Mesenchymal stem cell (in vitro differentiated cells and primary cell): Measurements from ENCODE around the gene PNPLA2.

Experiments used
- DNase-seq: peaks from one replicate; pipeline ENCODE4 v3.0.0-alpha.2; 2013
- H2AFZ ChIP-seq: one replicate; pipeline ENCODE4 v1.6.1; 2013; ENCODE audit warnings: low read depth, mild to moderate bottlenecking, control low read depth, inconsistent platforms, low read length, moderate library complexity
- H2AK5ac ChIP-seq: 2 replicates; pipeline ENCODE4 v1.6.1; 2013; ENCODE audit warnings: low read length, moderate library complexity, mild to moderate bottlenecking, inconsistent platforms; ENCODE audit not compliant: severe bottlenecking
- H2BK120ac ChIP-seq: one replicate; pipeline ENCODE4 v1.6.1; 2013; ENCODE audit warnings: low read depth, mild to moderate bottlenecking, inconsistent platforms, low read length, moderate library complexity
- H2BK12ac ChIP-seq, 2 experiments: one replicate each; pipeline ENCODE4 v1.6.1; 2013; ENCODE audit warnings: inconsistent platforms in 2 of 2, low read length in 2 of 2, mild to moderate bottlenecking in 2 of 2, moderate library complexity in 2 of 2, control low read depth in 1 of 2
- H2BK15ac ChIP-seq: one replicate; pipeline ENCODE4 v1.6.1; 2013; ENCODE audit warnings: mild to moderate bottlenecking, low read depth, inconsistent platforms; ENCODE audit not compliant: poor library complexity, severe bottlenecking
- H2BK5ac ChIP-seq: 2 replicates; pipeline ENCODE4 v1.6.1; 2013; ENCODE audit warnings: low read depth, mild to moderate bottlenecking, low read length, control low read depth, inconsistent platforms; ENCODE audit not compliant: poor library complexity, severe bottlenecking
- H3K14ac ChIP-seq, 2 experiments: one replicate each; pipeline ENCODE4 v1.6.1; 2013; ENCODE audit warnings: inconsistent platforms in 2 of 2, low read length in 2 of 2, control low read depth in 1 of 2, mild to moderate bottlenecking in 1 of 2, moderate library complexity in 1 of 2
- H3K18ac ChIP-seq, 2 experiments: one replicate each; pipeline ENCODE4 v1.6.1; 2013; ENCODE audit warnings: inconsistent platforms in 2 of 2, low read length in 2 of 2, control low read depth in 1 of 2, low read depth in 1 of 2, mild to moderate bottlenecking in 1 of 2
- H3K23ac ChIP-seq, 2 experiments: one replicate each; pipeline ENCODE4 v1.6.1; 2013; ENCODE audit warnings: inconsistent platforms in 2 of 2, low read length in 2 of 2, mild to moderate bottlenecking in 2 of 2, moderate library complexity in 2 of 2, control low read depth in 1 of 2
- H3K27ac ChIP-seq: 2 replicates; pipeline ENCODE4 v1.5.1; 2013; ENCODE audit warnings: mild to moderate bottlenecking, moderate library complexity, low read length, control low read depth, inconsistent platforms; ENCODE audit not compliant: poor library complexity, severe bottlenecking
- H3K27me3 ChIP-seq, 2 experiments: 2 replicates each; pipeline versions ENCODE4 v1.6.1 to v1.7.0; 2013; ENCODE audit warnings: low read length in 2 of 2, mild to moderate bottlenecking in 2 of 2, moderate library complexity in 2 of 2, control low read depth in 1 of 2, inconsistent platforms in 1 of 2; ENCODE audit not compliant: control insufficient read depth in 1 of 2, insufficient read depth in 1 of 2
- H3K36me3 ChIP-seq, 2 experiments: 2 replicates each; pipeline versions ENCODE4 v1.6.1 to v1.7.0; 2013; ENCODE audit warnings: low read length in 2 of 2, control low read depth in 1 of 2, inconsistent platforms in 1 of 2, low read depth in 1 of 2, mild to moderate bottlenecking in 1 of 2; ENCODE audit not compliant: insufficient read depth in 2 of 2, control insufficient read depth in 1 of 2
- H3K4ac ChIP-seq, 2 experiments: one replicate each; pipeline ENCODE4 v1.6.1; 2013; ENCODE audit warnings: inconsistent platforms in 2 of 2, low read length in 2 of 2, mild to moderate bottlenecking in 2 of 2, moderate library complexity in 2 of 2, control low read depth in 1 of 2, low read depth in 1 of 2
- H3K4me1 ChIP-seq: 2 replicates; pipeline ENCODE4 v1.6.1; 2013; ENCODE audit warnings: low read depth, low read length, control low read depth; ENCODE audit not compliant: control insufficient read depth, insufficient read depth
- H3K4me2 ChIP-seq: 2 replicates; pipeline ENCODE4 v1.6.1; 2013; ENCODE audit warnings: low read length, mild to moderate bottlenecking, inconsistent platforms; ENCODE audit not compliant: poor library complexity, severe bottlenecking
- H3K4me3 ChIP-seq, 2 experiments: 2 replicates each; pipeline versions ENCODE4 v1.5.1 to v1.7.0; 2013; ENCODE audit warnings: low read length in 2 of 2, mild to moderate bottlenecking in 2 of 2, control low read depth in 1 of 2, low read depth in 1 of 2; ENCODE audit not compliant: insufficient read depth in 1 of 2
- H3K79me1 ChIP-seq: replicated peaks from 2 replicates; pipeline ENCODE4 v1.6.1; 2013; ENCODE audit warnings: mild to moderate bottlenecking, control low read depth, low read length, inconsistent platforms; ENCODE audit not compliant: poor library complexity, severe bottlenecking
- H3K9ac ChIP-seq: 2 replicates; pipeline ENCODE4 v1.7.0; 2013; ENCODE audit warnings: mild to moderate bottlenecking, low read length, moderate library complexity
- H3K9me3 ChIP-seq: 2 replicates; pipeline ENCODE4 v1.7.0; 2013; ENCODE audit warnings: mild to moderate bottlenecking, low read length; ENCODE audit not compliant: control insufficient read depth
- H4K8ac ChIP-seq: one replicate; pipeline ENCODE4 v1.6.1; 2013; ENCODE audit warnings: inconsistent platforms, mild to moderate bottlenecking, low read length, moderate library complexity
- H4K91ac ChIP-seq: one replicate; pipeline ENCODE4 v1.6.1; 2013; ENCODE audit warnings: mild to moderate bottlenecking, low read length, inconsistent platforms
- WGBS: methylation state at CpG from one replicate; pipeline ENCODE4 v1.1.7; 2013; ENCODE audit warnings: mixed read lengths; 5-methylcytosine and 5-hydroxymethylcytosine counted together

Gene PNPLA2

DNA sequence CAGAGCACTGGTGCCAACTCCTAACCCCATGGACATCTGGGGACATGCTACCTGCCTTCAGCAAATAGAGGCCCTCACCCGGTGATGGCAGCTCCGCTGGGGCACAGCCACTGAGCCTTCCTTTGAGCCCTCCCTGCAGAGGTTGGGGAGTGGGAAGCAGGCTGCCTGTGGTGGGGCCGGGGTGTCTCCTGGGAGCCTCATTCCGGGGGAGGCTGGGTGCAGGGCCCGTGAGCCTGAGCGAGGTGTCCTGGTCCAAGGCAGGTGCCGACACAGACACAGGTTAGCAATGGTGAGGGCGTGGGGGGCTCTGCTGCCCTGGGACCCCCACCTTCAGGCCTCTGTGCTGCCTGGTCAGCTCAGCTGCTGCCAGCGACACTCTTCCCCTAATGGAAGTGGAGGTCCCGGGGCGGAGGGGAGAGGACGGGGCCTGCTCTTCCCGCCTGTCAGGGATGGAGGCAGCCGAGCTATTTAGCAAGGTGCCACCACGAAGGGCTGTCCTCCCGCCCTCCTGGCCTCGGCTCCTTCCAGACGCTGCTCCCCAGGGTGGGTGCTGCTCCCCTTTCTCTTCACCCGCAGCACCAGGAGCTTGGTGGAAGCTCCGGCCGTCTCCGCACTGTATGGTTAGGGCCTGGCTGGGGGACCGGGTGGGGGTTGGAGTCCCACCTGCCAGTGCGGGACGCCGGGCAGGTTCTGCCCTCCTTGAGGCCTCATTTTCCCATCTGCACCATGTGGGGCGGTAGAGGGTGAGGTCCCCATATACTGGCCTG is 35.2 kb downstream of the PNPLA2 start:
- Histone ChIP-seq H3K14ac (no peak overlapping the region), H3K4me3 (no peak overlapping the region), H2AFZ (no peak overlapping the region), H3K9ac (no peak overlapping the region), H2AK5ac (no peak overlapping the region), H3K79me1 (peaks cover 31% of the 10 kb centered on the region), H3K36me3 (peaks cover 7 to 55% of the 10 kb centered on the region in 2 experiments), H3K23ac (no peak overlapping the region), H4K91ac (no peak overlapping the region), H3K18ac (no peak overlapping the region), H3K9me3 (no peaks in the 10 kb centered on the region), H2BK15ac (no peak overlapping the region), H2BK12ac (no peak overlapping the region), H3K27ac (no peak overlapping the region), H3K4me1 (peaks cover 63% of the 10 kb centered on the region), H4K8ac (no peak overlapping the region), H3K27me3 (no peaks in the 10 kb centered on the region), H2BK5ac (no peak overlapping the region), H2BK120ac (no peak overlapping the region), H3K4me2 (no peak overlapping the region), H3K4ac (no peak overlapping the region)
- no peak for DNase-seq
- 96% methylated on average over 27 of the region's 27 CpGs for WGBS

DNA sequence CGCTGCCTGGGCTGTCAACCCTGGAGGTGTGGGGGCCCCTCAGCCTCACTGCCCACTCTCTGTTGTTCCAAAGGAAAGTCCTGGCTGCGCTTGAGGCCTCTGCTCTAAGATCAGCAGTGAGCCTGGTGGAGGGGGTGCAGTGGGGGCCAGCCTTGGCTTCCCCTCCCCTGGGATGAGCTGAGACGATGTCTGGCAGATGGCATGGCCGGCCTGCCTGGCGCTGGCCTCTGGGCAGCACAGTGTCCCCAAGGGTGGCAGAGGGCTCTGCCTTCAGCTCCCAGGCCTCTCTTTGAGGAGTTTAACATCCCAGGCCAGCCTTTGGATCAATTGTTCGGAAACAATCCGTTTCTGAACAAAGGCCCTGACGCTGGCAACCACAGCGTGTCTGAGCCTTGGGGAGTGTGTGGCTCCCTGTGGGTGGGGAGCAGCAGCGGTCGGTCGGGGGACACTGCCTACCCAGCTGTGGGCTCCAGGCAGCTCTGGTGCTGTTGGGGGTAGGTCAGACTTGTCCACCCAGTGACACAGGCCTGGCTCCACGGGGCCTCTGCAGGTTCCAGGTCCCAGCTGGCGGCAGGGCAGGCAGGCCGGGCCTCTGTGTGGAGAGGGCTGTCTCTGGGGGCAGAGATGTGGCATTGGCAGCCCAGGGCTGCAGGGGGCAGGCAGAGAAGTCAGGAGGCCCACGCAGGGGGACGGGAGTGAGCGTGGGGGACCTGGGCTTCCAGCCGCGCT is 36.1 kb downstream of the PNPLA2 start:
- no peak overlapping the region for H3K18ac ChIP-seq
- H3K9ac ChIP-seq, result no peak overlapping the region
- no peak overlapping the region for H3K4me3 ChIP-seq
- no peaks in the 10 kb centered on the region for H3K27me3 ChIP-seq
- no peak overlapping the region for H2BK15ac ChIP-seq
- H2BK120ac ChIP-seq, result no peak overlapping the region
- H2AK5ac ChIP-seq, result no peak overlapping the region
- DNase-seq, result no peak
- H3K4me1 ChIP-seq, result peaks cover 67% of the 10 kb centered on the region
- 90% methylated on average over 20 of the region's 20 CpGs for WGBS
- no peak overlapping the region for H2BK5ac ChIP-seq
- no peak overlapping the region for H3K4ac ChIP-seq
- no peak overlapping the region for H4K8ac ChIP-seq
- no peak overlapping the region for H3K23ac ChIP-seq
- no peak overlapping the region for H3K27ac ChIP-seq
- H3K4me2 ChIP-seq, result no peak overlapping the region
- H2AFZ ChIP-seq, result no peak overlapping the region
- peaks cover 7 to 58% of the 10 kb centered on the region in 2 experiments for H3K36me3 ChIP-seq
- H3K9me3 ChIP-seq, result no peaks in the 10 kb centered on the region
- H3K79me1 ChIP-seq, result peaks cover 33% of the 10 kb centered on the region
- no peak overlapping the region for H2BK12ac ChIP-seq
- H3K14ac ChIP-seq, result no peak overlapping the region
- no peak overlapping the region for H4K91ac ChIP-seq

DNA sequence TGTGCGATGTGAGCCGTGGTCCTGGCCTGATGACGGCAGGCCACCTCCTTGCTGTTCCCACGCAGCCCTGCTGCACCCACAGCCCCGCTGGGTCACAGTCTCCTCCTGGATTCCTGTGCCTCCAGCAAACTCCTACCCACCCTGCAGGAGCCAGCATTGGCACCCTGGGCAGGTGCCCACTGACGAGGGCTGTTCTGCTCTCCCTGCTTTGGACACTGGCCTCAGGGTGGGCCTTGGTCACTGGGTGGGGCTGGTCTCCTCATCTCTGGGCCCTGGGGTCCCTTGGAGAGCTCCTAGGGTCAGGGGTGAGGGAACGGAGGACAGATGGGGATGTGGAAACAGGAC is 36.6 kb downstream of the PNPLA2 start:
- H2AK5ac ChIP-seq, result no peak overlapping the region
- peaks cover 38% of the 10 kb centered on the region for H3K79me1 ChIP-seq
- no peaks in the 10 kb centered on the region for H3K27me3 ChIP-seq
- no peak overlapping the region for H3K23ac ChIP-seq
- H4K91ac ChIP-seq, result no peak overlapping the region
- H2BK5ac ChIP-seq, result no peak overlapping the region
- no peaks in the 10 kb centered on the region for H3K9me3 ChIP-seq
- H3K4ac ChIP-seq, result no peak overlapping the region
- H2BK15ac ChIP-seq, result no peak overlapping the region
- no peak overlapping the region for H3K14ac ChIP-seq
- WGBS, result 99% methylated on average over 7 of the region's 7 CpGs
- H3K27ac ChIP-seq, result no peak overlapping the region
- H3K36me3 ChIP-seq, result peaks cover 7 to 61% of the 10 kb centered on the region in 2 experiments
- no peak overlapping the region for H3K9ac ChIP-seq
- H3K4me2 ChIP-seq, result no peak overlapping the region
- no peak overlapping the region for H4K8ac ChIP-seq
- peaks cover 69% of the 10 kb centered on the region for H3K4me1 ChIP-seq
- no peak overlapping the region for H2BK12ac ChIP-seq
- no peak for DNase-seq
- H2BK120ac ChIP-seq, result no peak overlapping the region
- no peak overlapping the region for H3K4me3 ChIP-seq
- no peak overlapping the region for H2AFZ ChIP-seq
- H3K18ac ChIP-seq, result no peak overlapping the region

- Histone ChIP-seq H3K79me1 (peaks cover 38% of the 10 kb centered on the region), H3K4me2 (no peak overlapping the region), H3K18ac (no peak overlapping the region), H3K4ac (no peak overlapping the region), H3K23ac (no peak overlapping the region), H3K9me3 (no peaks in the 10 kb centered on the region), H3K27ac (no peak overlapping the region), H2BK120ac (no peak overlapping the region), H4K8ac (no peak overlapping the region), H3K27me3 (no peaks in the 10 kb centered on the region), H4K91ac (no peak overlapping the region), H2BK5ac (no peak overlapping the region), H2BK12ac (no peak overlapping the region), H3K4me3 (no peak overlapping the region), H3K14ac (no peak overlapping the region), H2AFZ (no peak overlapping the region), H3K36me3 (peaks cover 7 to 62% of the 10 kb centered on the region in 2 experiments), H3K9ac (no peak overlapping the region), H2BK15ac (no peak overlapping the region), H2AK5ac (no peak overlapping the region), H3K4me1 (peaks cover 69% of the 10 kb centered on the region)
- whole genome bisulfite sequencing, result 93% methylated on average over 12 of the region's 12 CpGs
- no peak for DNase-seq
Observed at GRCh38 chr11:855796-856195, 37.1 kb downstream of the PNPLA2 start.
